ENCODE results near the gene KLK10.

Gene KLK10, protein sequence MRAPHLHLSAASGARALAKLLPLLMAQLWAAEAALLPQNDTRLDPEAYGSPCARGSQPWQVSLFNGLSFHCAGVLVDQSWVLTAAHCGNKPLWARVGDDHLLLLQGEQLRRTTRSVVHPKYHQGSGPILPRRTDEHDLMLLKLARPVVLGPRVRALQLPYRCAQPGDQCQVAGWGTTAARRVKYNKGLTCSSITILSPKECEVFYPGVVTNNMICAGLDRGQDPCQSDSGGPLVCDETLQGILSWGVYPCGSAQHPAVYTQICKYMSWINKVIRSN

DNA sequence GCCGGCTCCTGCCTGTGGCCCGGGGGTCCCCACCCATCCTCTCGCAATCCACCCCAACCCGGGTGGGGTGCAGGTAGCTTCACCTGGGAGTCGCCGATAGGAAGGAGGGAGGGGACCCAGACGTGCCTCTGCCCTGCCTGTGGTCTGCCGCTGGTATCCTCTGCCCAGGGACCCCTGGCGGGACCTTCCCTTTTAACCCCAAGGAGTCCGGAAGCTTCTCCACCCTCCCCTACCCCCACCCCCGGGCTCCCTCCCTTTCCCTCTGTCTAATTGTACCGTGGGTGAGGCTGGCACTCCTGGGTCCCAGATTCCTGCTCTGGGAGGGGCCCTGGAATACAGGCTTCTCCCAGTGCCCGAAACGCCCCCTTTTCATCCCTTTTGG, at the start of gene KLK10:
KLK10 (minus strand) TSS at position 166 of the 382 bp plus-strand sequence. CDS start 579 bp downstream, outside the sequence.
- DNase-seq: no peak

DNA sequence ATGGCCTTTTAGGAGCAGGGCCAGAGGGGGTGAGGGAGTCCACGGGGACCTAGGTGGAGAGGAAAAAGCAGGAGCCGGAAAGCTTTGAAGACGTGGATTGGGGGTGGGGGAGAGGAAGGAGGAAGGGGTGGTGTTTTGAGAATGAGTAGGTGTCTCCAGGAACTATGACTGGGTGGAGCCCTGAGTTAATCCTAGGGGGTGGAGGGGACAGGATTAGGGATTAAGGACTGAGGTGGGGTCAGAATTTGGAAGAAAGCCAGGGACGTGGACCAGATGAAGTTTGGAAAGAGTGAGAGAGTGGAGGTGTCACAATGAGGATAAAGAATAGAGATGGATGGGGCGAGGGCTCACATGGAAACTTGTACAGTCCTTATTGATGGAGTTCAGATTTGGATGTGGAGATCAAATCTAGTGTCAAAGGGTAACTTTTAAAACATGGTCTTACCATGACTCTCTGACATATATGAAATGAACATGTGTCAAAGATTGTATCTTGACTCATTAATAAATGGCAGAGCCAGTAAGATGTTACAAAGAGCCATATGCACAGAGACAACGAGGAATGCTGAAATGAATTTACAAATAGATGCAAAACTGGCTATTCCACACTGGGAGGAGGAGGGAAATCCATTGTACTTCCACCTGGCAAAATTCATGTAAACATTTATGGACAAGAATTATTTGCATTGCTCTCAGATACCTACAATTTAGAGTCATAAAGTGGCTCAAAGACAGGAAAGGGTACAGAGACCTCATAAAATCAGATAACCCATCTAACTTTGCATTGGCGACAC, 47.1 kb upstream of the KLK10 start:
- no peak for DNase-seq

DNA sequence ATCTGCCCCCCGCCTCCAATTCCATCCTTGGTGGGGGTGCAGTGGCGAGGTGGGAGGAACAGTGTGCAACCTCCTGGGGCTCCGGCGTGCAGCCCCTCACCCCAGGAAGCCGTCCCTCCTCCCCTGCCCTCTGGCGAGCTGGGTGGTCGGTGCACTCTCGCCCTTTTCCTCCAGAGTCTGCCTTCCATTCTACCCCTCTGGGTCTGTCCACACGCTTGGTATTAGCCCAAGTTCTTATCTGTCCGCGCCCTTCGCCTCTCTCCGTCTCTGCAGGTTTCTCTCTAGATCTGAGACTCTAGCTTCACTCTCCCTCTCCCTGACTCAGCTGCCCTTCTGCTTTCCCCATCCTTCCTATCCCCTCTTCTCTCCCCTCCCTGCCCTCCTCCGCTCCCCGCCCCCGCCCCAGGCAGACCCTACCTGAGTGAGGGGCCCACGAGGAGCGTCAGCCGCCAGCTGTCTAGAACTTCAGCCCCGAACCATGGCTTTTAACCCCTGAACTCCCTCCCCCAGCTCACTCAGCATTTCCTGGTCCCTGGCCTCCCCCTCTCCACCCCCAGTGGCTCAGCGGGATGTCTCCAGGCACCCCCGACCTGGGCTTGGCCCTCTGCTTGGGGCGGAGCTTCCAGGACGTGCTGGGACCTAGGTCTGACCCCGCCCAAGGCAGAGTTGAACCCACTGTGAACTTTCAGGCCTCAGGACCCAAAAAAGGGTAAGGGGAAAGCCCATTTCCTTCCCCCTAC, 45.9 kb upstream of the KLK10 start:
- DNase-seq: peak; percentile 11

DNA sequence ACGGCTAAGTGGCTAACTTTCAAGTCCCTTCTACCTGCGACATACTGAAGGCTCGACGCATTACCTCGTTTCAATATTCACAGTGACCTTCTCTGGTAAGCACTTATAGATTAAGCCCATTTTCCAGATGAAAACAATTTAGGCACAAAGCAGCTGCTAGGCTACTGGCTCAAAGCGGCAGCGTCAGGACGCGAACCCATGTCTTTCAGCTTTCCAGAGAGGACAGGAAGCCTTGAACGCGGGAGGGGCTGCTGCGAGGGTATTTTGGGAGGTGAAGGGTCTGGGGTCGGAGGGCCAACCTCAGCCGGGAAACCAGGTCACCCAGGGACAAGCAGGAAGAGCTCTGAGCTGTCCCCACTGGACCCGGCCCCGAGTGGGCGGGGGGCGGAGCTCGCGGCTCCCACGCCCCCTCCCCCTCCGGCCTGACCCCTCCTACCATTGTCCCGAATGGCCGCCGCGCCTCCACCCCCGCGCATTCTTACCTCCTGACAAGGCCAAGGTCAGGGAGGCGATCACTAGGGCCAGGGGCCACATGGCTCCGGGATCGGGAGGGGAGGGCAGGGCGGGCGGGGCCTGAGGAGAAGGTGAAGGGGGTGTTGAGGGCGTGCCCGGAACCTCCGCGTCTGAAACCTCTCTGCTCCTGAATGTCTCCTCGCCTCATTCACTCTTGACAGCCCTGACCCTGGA, 45.2 kb upstream of the KLK10 start, which contains the start of gene KLK13:
KLK13 (minus strand) TSS at position 559 of the 687 bp plus-strand sequence; CDS start at position 534, 25 bp downstream.
- DNase-seq: peak; percentile 15

DNA sequence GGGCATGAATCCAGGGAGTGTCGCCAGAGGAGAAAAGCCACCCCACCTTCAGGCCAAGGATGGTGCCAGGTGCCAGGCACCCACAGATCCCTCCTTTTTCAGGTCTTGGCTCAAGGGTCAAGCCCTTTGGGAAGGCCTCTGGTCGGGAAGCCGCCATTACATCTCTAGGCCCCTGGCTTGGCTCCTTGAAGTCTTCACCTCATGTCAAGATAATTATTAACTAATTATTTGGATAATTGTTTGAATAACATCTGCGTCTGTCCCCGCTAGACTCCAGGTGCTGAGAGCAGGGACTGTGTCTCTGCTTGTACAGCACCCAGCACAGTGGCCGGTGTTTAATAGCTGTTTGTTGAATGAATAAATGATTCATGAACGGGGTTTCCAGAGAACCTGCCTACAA, 44.2 kb upstream of the KLK10 start:
- no peak for DNase-seq

DNA sequence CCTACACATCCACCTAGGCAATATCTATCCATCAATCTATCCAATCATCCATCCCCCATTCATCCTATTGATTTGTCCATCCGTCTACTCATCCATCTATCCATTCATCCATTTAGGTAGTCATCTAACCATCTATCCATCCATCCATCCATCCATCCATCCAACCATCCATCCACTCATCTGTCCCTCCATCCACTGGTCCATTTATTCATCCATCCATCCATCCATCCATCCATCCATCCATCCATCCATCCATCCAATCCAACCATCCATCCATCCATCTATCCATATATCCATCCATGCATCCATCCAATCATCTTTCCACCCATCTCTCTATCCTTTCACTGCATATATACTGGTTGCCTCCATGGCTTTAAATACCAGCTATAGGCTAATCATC, 41.5 kb upstream of the KLK10 start:
- DNase-seq: no peak

DNA sequence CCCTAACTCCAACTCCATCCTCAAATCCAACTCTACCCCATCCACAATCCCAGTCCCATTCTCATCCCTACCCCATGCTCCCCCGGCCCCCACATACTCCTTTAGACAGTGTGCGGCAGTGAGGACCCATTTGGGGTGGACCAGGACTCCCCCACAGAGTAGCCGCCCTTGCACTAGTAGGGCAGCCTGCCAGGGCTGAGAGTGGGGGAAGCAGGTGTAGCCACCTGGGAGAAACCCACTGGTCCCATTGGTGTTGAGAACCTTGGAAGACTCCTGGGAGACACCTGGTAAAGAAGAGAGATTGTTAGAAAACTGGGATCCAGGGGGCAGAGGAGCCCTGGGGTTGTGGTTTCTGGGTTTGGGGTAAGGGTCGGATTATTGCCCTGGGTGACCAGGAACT, 40.8 kb upstream of the KLK10 start:
- no peak for DNase-seq

DNA sequence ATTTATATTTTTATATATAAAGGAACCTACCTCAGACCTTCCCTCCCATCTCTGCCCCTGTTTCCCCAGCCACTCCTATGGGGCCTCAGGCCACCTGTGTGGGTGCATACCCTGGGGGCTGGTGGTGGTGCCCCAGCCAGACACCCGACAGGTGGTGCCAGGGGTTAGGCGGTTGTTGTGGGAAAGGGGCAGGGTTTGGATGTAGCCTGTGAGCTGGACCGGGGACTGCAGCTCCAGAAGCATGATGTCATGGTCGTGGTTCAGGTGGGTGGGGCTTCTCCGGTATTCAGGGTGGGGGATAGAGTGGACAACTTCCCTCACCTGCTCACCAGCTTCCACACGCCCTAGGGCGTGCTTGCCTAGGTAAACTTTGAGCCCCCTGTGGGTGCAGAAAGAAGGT, 40.2 kb upstream of the KLK10 start:
- DNase-seq: no peak

DNA sequence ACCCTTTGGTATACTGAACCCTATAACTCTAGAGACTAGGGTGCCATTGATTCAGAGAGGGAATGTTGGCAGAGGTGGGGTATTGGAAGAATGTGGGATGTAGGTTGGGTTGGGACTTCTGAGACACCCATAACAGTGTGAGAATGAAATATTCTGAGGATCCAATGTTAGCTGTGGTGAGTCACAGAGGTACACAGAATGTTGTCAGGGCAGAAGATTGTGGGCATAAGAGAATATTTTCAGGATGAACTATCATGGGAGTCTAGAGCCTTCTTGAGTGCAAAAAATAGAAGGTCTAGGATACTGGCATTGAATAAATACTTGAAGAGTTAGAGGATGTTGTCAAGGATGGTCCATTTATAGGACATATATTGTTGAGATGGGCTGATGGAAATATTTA, 36.4 kb upstream of the KLK10 start:
- DNase-seq: no peak

DNA sequence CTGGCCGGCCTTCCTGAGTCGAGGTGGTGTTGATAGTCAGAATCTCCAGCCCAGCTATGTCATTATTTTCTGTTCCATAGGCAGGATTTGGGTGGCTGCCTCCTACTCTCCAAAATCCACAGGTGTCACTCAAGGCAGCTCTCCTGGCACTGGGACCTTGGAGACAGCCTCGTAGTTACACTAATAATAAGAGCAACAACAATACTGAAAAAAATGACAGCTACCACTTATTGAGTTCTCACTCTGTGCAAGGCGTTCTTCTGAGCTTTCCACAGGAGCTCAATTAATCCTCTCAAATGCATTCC, 27.5 kb upstream of the KLK10 start:
- DNase-seq: no peak

DNA sequence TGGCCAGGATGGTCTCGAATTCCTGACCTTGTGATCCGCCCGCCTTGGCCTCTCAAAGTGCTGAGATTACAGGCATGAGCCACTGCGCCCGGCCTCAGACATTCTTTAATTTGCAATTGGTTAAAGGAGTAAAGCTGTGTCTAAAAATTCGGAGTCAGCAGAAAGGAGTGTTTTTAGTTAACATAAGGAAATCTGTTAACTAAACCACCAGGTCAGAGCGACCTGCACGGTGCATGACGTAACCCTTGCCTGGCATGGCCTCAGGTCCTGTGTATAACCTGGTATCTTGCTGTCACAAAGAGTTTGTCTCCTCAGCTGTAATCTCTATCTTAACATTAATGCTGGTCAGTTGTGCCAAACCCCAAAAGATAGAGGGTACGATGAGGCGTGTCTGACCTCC, 24.8 kb upstream of the KLK10 start:
- DNase-seq: no peak

DNA sequence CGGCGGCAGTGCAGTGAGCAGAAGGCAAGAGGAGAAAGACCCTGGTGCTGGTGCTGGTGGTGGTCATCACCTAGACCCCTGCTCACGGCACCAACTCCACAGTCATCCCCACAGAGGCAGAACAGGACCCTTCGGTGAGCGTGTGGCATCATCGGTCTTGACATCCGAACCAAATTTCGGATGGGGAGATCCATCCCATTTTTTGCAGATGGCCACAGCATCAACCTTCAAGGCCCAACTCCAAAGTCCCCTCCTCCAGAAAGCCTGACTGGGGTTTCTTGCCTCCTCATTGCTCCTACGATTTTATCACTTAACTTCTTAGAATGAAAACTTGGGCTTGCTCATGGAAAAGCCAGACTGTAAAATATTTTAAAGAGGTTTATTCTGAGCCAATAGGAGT, 24.0 kb upstream of the KLK10 start:
- no peak for DNase-seq

DNA sequence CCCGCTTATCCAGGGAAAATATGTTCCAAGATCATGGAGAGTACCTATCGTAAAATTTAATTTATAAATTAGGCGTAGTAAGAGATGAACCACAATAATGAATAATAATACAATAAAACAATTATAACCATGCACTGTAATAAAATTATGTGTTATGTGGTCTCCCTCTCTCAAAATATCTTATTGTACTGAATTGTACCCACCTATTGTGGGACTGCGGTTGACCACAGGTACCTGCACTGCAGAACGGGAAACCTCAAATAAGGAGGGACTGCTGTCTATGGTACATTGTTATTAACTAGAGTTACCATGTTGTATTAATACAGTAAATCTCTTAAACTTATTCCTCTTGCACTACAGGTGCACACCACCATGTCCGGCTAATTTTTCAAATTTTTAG, 20.6 kb upstream of the KLK10 start:
- DNase-seq: no peak

DNA sequence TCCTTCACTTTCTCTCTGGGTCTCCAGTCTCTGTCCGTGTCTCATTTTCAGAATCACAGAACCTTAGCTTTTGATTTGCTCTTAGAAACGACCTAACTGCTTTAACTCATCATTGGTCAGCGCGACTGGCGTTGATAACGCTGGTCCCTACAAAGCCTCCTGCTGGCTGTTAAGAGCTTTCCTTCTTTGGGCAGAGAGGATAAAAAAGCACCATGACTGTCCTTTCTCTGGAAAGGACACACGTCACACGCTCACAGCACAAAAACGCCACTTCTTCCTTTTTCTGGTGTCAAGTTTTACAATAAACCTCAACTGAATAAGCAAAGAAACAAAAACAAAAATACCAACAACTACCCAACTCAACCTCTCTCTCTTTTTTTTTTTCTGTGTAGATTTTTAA, 17.0 kb upstream of the KLK10 start:
- no peak for DNase-seq

DNA sequence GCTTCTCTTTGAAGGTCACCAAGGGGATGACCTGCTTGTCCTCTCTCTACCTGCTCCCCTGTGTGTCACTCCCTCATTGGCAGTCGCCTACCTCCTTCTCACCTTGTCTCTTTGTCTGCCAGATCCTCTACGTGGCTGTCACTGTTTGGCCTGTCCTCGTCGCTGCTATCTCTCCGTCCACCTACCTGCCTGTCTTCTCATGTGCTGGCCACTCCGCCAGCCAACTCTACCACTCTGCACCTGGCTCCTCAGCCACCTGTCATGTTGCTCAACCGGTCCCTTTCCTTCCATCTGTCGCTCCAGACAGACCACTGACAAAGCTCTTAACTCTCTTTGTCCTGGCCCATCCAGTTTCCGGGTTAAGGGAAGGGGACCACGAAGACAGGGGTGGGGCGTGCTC, 15.2 kb upstream of the KLK10 start, which contains the start of gene KLK12:
KLK12 (minus strand) TSS at position 299 of the 400 bp plus-strand sequence. CDS start 381 bp downstream, outside the sequence.
- DNase-seq: no peak

DNA sequence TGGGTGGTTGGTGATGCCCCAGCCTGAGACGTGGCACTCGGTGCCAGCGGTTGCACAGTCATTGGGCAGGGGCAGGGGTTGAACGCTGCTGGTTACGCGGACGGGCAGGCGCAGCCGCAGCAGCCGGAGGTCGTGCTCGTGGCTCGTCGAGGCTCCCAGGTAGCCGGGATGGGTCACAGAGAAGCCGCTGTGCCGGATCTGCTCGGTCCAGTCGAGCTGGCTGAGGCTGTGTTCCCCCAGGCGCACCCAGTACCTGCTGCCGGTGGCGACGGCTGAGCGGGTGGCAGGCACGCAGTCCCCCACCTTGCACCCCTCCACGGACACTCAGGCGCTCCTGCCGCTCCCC, 12.3 kb upstream of the KLK10 start:
- no peak for DNase-seq

DNA sequence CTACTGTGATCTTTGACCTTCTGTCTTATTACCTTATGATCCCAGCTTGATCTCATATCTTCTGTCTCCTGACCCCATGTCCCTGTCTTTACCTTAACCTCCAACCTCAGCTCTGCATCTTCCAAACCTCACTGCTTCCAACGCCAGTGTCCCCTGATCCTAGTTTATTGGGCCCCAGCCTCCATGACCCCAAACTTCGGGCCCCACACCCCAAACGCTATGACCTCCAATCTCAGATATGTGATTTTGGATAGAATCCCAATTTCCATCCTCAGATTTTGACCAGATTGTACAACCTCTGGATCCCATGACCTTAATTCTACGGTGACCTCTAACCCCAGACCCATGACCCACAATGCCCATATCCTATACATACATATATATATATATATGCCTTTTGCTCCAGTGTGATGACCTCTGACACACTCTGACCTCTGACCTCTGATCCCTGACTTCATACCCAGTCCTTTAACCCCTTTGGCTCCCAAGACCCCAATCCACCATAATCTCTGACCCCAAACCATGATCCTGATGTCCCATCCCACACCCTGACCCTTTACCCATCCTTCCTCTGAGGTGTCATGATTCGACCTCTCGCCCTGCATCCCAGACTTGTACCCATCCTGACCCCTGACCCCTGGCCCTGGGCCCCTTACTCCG, 11.8 kb upstream of the KLK10 start:
- DNase-seq: no peak

DNA sequence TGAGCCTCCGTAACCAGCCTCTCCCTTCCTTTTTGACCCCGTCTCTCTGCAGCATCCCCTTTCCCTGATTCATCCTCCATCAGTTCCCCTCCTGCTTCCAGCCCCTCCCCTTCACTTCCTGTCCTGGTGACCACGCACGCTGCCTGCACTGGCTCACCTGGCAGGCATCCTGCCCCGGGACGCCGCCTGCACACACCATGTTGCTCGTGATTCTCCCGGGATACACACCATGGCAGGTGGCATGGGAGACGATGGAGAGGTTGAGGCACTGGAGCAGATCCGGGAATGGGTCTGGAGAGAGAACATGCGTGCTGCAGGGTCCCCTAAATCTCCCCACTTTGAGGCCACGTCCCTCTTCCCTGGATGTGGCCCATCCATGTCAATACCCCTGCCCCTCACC, 11.1 kb upstream of the KLK10 start:
- DNase-seq: no peak

DNA sequence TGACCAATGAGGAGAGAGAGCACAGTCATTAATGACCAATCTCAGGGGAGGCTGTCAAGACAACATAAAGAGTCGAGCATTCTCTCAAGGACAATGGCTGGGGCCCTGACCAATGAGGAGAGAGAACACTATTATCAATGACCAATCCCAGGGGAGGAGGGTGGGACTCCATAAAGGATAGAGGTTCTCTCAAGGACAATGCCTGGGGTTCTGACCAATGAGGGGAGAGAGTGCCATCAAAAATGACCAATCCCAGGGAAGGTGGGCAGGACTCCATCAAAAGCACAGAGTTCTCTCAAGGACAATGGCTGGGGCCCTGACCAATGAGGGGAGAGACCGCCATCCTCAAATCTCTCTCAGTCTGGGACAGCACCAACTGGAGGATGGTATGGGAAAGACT, 10.2 kb upstream of the KLK10 start:
- DNase-seq: no peak

DNA sequence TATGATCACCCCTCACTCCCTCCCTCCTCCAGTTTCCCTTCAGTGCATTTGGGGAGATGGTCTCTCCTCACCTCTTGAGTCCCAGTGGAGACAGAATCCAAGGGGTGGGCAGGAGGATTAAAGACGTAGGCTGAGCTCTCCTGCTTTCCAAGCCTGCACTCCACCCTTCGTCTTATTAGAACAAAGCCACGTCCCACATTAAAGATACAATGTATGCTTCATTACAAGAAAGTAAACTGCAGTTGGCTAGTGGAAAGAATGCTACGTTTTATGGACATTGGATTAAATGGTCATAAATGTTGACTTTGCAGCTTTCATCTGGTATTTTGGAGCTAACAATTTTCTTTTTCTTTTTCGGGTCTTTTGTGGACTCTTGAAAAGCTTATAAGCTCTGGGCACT, 8.4 kb upstream of the KLK10 start:
- no peak for DNase-seq

DNA sequence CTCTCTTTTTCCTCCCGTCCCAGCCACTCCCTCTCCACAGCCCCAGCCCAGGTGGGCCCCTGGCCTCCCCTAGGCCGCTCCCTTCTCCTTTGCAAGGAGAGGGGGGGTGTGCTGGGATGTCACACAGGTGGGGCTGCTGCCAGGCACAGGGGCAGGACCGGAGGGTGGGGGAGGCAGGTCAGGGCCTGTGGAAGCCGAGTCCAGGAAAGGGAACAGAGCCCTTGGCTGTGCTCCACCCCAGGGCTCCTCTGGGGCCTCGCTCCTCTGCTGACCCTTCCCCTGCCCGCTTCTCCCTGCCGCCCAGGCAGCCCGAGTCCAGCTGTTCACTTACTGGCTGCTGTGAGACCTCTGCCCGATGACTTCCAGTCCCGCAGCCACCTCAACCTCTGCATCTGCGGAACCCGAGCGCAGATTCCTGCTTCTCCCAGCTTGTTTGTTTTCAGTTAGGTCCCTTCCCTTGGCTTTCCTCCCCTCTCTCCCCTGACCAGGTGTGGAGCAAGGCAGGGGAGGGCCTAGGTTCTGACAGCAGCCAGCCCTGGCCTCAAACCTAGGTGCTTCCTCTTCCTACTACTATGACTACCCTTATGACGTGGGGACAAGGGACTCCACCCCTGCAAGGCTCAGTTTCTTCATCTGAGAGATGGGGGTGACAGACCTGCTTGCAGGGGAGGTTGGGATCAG, 7.8 kb upstream of the KLK10 start:
- DNase-seq: no peak

DNA sequence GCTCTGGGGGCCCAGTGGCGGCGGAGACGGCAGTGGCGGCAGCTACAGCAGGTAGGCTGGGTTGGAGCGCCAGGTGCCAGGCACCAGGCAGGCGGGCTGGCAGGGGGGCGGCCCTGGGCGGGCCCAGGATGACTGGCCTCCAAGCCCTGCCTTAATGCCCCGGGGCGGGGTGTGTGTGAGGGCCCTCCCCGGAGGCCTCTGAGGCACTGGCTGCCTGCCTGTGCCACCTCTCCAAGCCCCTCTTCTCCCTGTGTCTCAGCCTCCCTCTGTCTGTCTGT, 7.0 kb upstream of the KLK10 start, which contains the start of gene KLK11:
KLK11 (minus strand) TSS at position 63 of the 278 bp plus-strand sequence. CDS start 985 bp downstream, outside the sequence.
- DNase-seq: no peak

All from hematopoietic multipotent progenitor cell treated with erythropoietin and hydrocortisone succinate and interleukin-3 and kit ligand, for 4 days (in vitro differentiated cells).